HG03139 (cell line): Measurements from ENCODE around the gene DIO3.
"Not testable (repeated sequence)": the region's sequence is repeated elsewhere in the genome, so short reads cannot be mapped to it uniquely, and the experiment has no call there.

Experiments
- ATAC-seq: cut with Tn5 transposase; IDR thresholded peaks from one replicate; pipeline ENCODE4 v1.9.1; 2021; ENCODE audit not compliant: unreplicated experiment

Gene DIO3

DNA sequence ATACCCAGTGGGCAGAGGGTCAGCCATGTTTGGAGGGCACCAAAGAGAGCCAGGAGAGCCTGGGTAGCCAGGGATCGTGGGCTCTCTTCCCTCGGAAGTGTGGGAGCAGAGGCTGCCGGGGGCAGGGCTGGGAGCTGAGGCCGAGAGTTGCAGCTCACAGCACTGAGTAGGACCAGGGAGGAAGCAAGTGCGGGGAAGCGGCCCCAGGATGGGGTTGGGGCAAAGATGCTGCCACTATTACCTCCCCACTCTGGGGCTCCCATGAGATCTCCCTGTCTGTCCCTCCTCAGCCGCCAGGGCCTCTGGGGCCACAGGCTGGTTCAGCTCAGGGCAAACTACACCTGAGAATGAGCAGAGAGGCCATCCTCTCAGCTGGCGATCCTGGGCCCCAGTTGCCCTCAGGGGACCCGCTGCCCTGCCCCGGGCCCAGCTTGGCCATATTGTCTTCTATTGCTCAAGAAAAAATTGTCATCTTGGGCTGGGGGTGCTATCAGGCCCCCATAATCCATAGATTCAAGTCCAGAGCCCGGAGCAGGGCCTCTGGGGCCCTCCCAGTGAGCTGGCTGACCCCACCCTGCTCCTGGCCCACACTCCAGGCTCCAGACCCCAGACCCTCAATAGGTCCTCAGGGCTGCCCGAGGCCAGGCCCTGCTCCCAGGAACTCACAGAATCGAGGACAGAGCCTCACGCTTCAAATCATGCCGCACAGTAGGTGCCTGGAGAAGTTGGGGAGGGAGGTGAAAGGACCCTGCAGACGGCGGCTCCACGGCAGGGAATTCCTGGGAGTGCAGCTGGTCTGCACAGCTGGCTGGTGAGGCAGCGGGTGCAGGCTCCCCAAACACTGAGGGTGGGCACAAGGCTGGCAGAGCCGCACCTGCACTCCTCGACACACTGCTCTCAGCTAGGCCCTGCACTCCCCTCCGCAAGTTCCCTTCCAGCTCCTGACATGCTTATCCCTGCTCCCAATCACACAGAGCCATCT lies 20.5 kb upstream of the DIO3 start:
- ATAC-seq, result no peak

DNA sequence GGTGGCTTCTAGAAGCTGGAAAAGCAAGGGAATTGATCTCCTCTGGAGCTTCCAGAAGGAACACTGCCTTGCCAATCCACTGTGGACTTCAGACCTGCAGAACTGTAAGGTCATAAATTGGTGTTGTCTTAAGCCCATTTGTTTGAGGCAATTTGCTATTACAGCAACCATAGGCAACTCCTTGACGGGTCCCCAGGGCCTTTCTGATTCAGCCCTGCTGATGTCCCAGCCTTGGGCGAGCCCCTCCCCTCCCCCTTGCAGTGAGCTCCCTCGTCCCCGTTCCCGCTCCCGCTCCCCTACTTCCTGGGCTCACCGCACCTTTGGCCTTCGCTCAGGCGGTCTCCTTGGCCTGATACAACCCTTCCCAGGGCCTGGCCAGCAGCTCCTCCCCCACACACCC lies 18.9 kb upstream of the DIO3 start:
- no peak for ATAC-seq

- ATAC-seq, result no peak
These were observed 17.5 kb upstream of the DIO3 start for GRCh38 chr14:101543814-101544213.

DNA sequence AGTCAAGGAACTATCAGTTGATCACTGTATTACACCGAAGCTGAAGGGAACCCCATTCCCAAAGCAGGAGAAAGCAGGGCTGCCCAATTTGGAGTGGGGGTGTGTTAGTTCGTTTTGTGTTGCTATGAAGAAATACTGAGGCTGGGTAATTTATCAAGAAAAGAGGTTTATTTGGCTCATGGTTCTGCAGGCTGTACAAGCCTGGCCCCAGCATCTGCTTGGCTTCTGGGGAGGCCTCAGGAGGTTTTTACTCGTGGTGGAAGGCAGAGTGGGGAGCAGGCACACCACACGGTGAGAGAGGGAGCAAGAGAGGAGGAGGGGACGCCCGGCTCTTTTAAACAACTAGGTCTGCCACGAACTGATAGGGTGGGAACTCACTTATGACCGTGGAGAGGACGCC lies 16.7 kb upstream of the DIO3 start:
- no peak for ATAC-seq

GRCh38 chr14:101546706-101547105 lies 14.6 kb upstream of the DIO3 start:
- ATAC-seq, result no peak

DNA sequence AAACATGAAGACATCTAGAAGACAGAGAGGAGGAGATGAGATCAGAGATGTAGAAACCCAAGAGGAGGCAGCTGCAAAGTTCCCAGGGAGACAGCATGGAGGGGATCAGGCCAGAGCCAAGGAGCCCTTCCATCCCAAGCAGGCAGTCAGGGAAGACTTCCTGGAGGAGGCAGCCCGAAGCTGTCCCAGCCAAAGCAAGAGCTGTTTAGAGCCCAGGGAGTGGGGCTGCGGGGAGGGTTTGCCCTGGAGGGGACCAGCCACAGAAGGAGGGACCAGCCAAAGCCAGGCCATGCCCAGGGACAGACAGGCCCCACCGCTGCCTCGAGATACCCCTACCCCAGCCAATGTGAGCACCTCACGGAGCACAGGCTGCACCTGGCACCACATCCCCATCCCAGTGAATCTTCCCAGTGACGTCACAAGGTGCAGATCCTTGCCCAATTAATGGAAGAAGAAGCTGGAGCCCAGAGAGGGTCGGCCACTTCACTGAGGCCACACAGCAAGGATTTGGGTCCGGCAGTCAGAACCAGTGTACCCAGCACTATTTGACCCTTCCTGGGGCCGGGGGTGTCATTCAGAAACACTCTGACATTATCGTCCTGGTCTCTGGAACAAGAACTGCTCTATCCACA lies 14.1 kb upstream of the DIO3 start:
- ATAC-seq, result no peak

DNA sequence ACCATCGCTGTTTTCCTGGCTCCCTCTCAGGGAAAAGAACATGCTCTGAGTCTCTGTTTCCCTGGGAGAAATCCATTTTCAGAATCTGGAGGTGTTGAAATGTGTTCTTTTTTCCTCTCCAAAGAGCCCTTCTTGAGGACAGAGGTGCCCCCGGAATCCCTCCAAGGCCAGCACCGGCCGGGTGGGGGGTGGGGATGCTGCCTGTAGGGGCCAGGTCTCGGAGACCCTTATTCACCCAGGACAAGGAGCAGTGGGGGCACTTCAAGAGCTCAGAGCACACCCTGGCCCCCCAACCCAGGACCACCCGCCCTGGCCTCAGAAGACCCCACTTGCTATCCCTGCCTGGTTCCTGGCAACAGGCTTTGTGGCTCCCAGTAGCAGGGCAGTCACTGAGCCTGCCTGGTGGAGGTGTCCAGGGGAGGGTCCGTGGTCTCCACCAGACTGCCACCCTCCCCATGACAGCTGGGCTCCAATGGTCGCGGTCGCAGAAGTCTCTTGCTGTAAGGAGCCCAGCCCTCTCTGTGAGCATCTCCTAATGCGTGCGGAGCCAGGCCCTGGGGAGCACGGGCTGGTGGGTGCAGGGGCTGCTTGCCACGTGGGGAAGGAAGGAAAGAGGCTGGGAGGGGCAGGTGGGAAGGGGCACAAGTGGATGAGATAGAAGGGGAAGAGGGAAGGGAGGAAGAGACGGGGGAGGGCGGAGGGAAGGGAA lies 13.2 kb upstream of the DIO3 start:
- ATAC-seq, result no peak

DNA sequence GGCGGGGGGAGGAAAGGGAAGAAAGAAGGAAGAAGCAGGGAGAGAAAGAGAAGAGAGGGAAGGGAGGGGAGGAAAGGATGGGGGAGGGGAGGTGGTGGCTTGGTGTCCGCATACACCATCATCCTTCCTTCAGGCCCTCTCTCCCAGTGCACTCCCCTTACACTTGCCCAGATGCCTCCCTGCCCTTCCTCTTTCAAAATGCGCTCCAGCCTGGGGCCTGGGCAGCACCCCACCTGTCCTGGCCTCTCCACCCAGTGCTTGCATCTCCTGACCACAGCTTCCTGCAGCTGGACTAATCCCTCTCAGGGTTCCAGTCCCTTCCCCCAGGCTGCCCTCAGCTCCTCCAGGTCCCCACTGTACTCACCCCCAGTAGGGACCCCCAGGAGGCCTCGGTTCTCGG lies 12.6 kb upstream of the DIO3 start:
- no peak for ATAC-seq

DNA sequence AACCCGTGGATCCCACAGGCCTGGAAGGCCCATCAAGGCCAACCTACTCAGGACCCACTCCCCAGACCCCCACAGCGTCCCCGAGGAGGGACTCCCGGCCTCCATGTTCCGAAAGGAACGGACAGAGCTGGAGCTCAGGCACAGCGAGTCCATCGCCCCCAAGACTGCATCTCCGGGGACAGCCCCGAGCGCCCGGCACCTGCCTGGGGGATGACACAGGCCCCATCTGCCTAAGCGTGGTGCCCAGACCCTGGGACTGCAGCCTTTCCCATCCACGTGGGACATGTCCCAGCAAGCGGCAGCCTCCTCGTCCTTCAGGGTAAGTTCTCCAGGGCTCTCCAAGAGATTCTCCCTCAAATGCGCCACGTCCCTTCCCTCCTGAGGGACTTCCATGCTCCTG lies 12.1 kb upstream of the DIO3 start:
- no peak for ATAC-seq

DNA sequence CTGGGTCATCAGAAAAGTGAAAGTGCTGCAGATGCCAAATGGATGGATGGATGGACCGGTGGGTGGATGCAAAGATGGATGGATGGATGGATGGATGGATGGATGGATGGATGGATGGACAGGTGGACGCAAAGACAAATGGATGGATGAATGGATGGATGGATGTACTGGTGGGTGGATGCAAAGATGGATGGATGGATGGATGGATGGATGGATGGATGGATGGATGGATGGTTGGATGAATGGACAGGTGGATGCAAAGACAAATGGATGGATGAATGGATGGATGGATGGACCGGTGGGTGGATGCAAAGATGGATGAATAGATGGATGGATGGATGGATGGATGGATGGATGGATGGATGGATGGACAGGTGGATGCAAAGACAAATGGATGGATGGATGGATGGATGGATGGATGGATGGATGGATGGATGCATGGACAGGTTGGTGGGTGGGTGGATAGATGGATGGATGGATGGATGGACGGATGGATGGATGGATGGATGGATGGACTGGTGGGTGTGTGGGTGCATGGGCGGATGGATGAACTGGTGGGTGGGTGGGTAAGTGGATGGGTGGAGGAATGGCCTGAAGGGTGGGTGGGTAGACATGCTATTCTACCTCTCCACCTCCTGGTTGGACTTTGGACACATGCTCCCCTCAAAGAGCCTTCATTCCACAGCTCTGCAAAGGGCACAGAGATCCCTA lies 10.9 kb upstream of the DIO3 start:
- ATAC-seq, result not testable (repeated sequence)

- no peak for ATAC-seq
These were observed 9.3 kb upstream of the DIO3 start for GRCh38 chr14:101551729-101552595.

DNA sequence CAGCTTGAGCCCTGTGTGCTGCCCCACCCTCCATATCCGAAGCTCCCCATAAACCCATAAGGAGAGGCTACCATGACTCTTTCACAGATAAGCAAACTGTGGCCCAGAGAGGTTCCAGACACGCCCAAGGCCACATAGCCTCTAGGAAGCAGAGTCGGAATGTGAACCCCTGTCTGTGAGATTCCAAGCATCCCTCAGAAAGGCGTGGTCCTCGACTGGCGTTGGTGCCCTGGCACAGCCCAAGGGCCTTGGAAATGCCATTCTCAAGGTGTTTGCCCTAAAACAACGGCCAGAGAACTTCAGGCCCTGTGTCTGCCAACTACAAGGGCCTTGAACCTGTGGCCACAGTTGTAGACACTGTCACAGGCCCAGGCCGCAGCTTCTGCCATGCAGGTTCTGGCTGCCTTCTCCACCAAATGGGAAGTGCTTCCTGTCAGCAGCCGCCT lies 8.5 kb upstream of the DIO3 start:
- no peak for ATAC-seq

- no peak for ATAC-seq
These were observed 7.9 kb upstream of the DIO3 start for GRCh38 chr14:101553393-101553792.

DNA sequence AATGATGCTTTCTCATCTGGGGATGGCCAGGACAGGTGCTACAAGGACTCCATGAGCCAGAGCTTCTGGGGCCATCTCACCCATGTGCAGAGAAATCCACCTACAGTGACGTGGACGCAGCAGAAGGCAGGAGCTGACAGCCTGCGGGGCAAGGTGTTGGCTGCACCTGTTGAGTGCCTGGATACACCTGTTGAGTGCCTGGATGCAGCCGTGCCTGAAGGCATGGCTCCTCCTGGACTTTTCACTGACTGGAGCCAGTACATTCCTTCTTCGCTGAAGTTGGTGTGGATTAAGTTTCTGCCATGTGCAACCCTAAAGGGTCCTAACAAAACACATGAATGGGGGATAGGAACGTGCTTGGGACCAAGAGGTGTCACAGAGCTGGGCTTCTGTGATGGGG lies 7.4 kb upstream of the DIO3 start:
- no peak for ATAC-seq

DNA sequence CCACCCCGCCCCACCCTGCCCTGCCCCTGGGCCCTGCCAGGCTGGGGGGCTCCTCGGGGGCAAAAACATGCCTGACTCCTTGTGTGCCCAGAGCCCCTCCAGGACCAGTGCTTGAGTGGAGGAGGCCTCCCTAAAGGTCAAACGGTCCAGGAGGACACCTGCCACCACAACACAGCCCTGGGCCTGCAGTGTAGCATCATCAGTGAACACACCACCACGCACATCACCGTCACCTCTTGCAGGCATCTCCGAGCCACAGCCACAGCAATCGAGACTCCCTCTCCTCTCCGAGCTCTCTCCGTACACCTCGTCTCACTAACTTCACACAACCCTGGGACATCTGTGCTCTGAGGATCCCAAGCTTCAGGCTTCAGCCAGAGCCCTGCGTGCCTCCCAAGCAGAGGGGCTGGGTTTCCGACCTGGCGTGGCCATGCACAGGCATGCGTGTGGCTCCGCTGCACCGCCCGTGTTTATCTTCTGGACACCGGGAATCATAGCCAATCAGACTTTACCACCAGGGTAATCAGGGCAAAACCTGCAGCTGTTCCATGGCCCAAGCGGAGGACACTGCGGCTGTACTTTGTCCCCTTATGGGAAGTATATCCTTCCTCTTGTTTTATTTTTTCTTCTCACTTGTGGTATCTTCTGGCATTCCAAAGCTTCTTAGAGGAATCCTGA lies 6.2 kb upstream of the DIO3 start:
- ATAC-seq, result no peak

GRCh38 chr14:101555669-101556043 lies 5.6 kb upstream of the DIO3 start:
- ATAC-seq, result not testable (repeated sequence)

GRCh38 chr14:101556131-101556530 lies 5.2 kb upstream of the DIO3 start:
- no peak for ATAC-seq

GRCh38 chr14:101556566-101557320 lies 4.6 kb upstream of the DIO3 start:
- no peak for ATAC-seq

DNA sequence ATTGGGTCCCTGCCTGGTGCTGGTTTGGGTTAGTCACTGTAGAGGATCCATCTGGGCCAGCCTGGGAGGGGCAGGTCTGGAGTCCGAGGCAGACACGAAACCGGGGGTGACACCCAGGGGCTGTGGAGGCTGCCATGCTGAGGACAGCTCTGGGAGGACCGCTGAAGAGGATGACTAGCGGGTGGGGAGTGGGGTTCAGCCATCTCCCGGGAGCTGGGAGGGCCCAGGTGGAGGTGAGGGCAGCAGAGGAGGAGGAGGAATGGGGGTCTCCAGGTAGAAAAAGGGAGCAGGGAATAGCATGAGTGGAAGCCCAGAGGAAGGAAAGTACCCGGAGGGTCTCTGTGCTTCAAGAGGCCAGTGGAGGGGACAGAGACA lies 4.0 kb upstream of the DIO3 start:
- ATAC-seq, result no peak
